Peyer's patch (tissue), 4 donors: Measurements from ENCODE around the gene TCL1B. TPM values are rescaled to one million over a fixed set of nuclear protein-coding genes. Genes with fewer than 3 reads are reported as not detected.

Experiments used
- DNase-seq, 3 donors: peaks; one replicate each; pipeline ENCODE4 v3.0.0-alpha.2; 2017 to 2019
- H3K27ac ChIP-seq, 4 donors: fragments of 200-600 bp; sonication (generic); one replicate each; pipeline ENCODE4 v1.5.1; 2016 to 2019
- H3K27me3 ChIP-seq, 2 donors: fragments of 200-600 bp; sonication (generic); one replicate each; pipeline ENCODE4 v1.5.1; 2019
- H3K36me3 ChIP-seq, 3 donors: fragments of 200-600 bp; sonication (generic); one replicate each; pipeline ENCODE4 v1.5.1; 2016 to 2019
- H3K4me1 ChIP-seq, 4 donors: fragments of 200-600 bp; sonication (generic); one replicate each; pipeline ENCODE4 v1.5.1; 2016 to 2019
- H3K4me3 ChIP-seq, 4 donors: fragments of 200-600 bp; sonication (generic); 1 replicate in 3 of 4; 2 replicates in 1 of 4; pipeline ENCODE4 v1.5.1; 2016 to 2019; ENCODE audit warnings: mild to moderate bottlenecking in 1 of 4
- H3K9me3 ChIP-seq, 4 donors: fragments of 200-600 bp; sonication (generic); one replicate each; pipeline ENCODE4 v1.5.1; 2016 to 2019; ENCODE audit warnings: mild to moderate bottlenecking in 1 of 4
- CTCF ChIP-seq, 6 experiments: fragments of 450-650 bp in 4 of 6; fragments of 200-600 bp in 2 of 6; sonication (generic) in 1 of 6; IDR thresholded peaks; one replicate each; pipeline ENCODE4 v1.5.1; 2017 to 2019; ENCODE audit warnings: antibody characterized with exemption in 6 of 6, mild to moderate bottlenecking in 3 of 6, moderate library complexity in 1 of 6
- POLR2A ChIP-seq, 2 donors: fragments of 450-650 bp; IDR thresholded peaks; one replicate each; pipeline ENCODE4 v1.5.1; 2017; ENCODE audit warnings: antibody characterized with exemption in 2 of 2, mild to moderate bottlenecking in 2 of 2, moderate library complexity in 2 of 2
- small RNA-seq, 2 donors: library from RNA; depleted of rRNA; stranded (forward); fragments of <200 nt; gene quantifications; one replicate each; pipeline ENCODE3, GENCODE V24; 2016
- total RNA-seq, 4 donors: library from RNA; depleted of rRNA; stranded (reverse); fragments of >200 nt; gene quantifications; one replicate each; pipeline ENCODE4 v1.1.0, GENCODE V29; 2016

Gene TCL1B
- total RNA-seq, 4 donors from 2014 or later, result not detected

GRCh38 chr14:95730126-95730525 lies 43.9 kb downstream of the TCL1B start:
- no peaks in the 10 kb centered on the region for H3K36me3 ChIP-seq
- H3K27ac ChIP-seq, result no peak overlapping the region
- TF ChIP-seq CTCF (IDR thresholded peaks at IDR 0.05), result no peak
- TF ChIP-seq POLR2A (IDR thresholded peaks at IDR 0.05), result no peak
- H3K27me3 ChIP-seq, result no peaks in the 10 kb centered on the region
- H3K9me3 ChIP-seq, result no peaks in the 10 kb centered on the region
- H3K4me1 ChIP-seq, result no peaks in the 10 kb centered on the region
- no peak for DNase-seq
- no peak overlapping the region for H3K4me3 ChIP-seq

GRCh38 chr14:95733212-95733611 lies 47.0 kb downstream of the TCL1B start:
- no peaks in the 10 kb centered on the region for H3K27me3 ChIP-seq
- no peaks in the 10 kb centered on the region for H3K9me3 ChIP-seq
- TF ChIP-seq CTCF (IDR thresholded peaks at IDR 0.05) (no peak), POLR2A (IDR thresholded peaks at IDR 0.05) (no peak)
- no peak for DNase-seq
- no peaks in the 10 kb centered on the region for H3K4me1 ChIP-seq
- no peak overlapping the region for H3K4me3 ChIP-seq
- no peak overlapping the region for H3K27ac ChIP-seq
- H3K36me3 ChIP-seq, result no peaks in the 10 kb centered on the region

GRCh38 chr14:95739356-95739755 lies 53.1 kb downstream of the TCL1B start:
- TF ChIP-seq POLR2A (IDR thresholded peaks at IDR 0.05), result no peak
- no peaks in the 10 kb centered on the region for H3K27me3 ChIP-seq
- H3K9me3 ChIP-seq, result no peaks in the 10 kb centered on the region
- DNase-seq, result no peak
- H3K4me3 ChIP-seq, result no peak overlapping the region
- no peak overlapping the region for H3K27ac ChIP-seq
- H3K4me1 ChIP-seq, result no peaks in the 10 kb centered on the region
- no peaks in the 10 kb centered on the region for H3K36me3 ChIP-seq

GRCh38 chr14:95741038-95741490 lies 54.8 kb downstream of the TCL1B start:
- H3K4me1 ChIP-seq, result no peaks in the 10 kb centered on the region
- no peaks in the 10 kb centered on the region for H3K36me3 ChIP-seq
- TF ChIP-seq CTCF (IDR thresholded peaks at IDR 0.05) (no peak), POLR2A (IDR thresholded peaks at IDR 0.05) (no peak)
- no peak for DNase-seq
- H3K27ac ChIP-seq, result no peak overlapping the region
- no peaks in the 10 kb centered on the region for H3K27me3 ChIP-seq
- no peak overlapping the region for H3K4me3 ChIP-seq
- no peaks in the 10 kb centered on the region for H3K9me3 ChIP-seq

GRCh38 chr14:95741781-95742180 lies 55.6 kb downstream of the TCL1B start:
- Histone ChIP-seq H3K4me3 (no peak overlapping the region), H3K27me3 (no peaks in the 10 kb centered on the region), H3K4me1 (no peaks in the 10 kb centered on the region), H3K27ac (no peak overlapping the region), H3K9me3 (no peaks in the 10 kb centered on the region), H3K36me3 (no peaks in the 10 kb centered on the region)
- no peak for DNase-seq
- TF ChIP-seq POLR2A (IDR thresholded peaks at IDR 0.05) (no peak), CTCF (IDR thresholded peaks at IDR 0.05) (no peak)

Small RNAs within 50 kb of the gene (small RNA-seq; reads per million reads assigned to genes)
- 0 reads per million in 2 donors for gene RF02193

Other genes with a start within 250 kb of the TCL1B start
- 10 to 100 TPM in 3 of 4 donors, 1 to 10 TPM in 1; 7.2 to 35.5 (median 13.1) TPM for gene SYNE3, start 169.8 kb upstream of the TCL1B start, total RNA-seq
- gene GLRX5, start 151.4 kb upstream of the TCL1B start, total RNA-seq, result 10 to 100 TPM; 24.8 to 42.7 (median 29.5) TPM
- gene TCL1A, start 27.7 kb downstream of the TCL1B start, total RNA-seq, result 10 to 100 TPM in 1 of 4 donors, 1 to 10 TPM in 1, not detected in 2; 3.2 to 14.9 TPM
- gene TUNAR, start 190.4 kb downstream of the TCL1B start, total RNA-seq, result not detected